K562 (cell line): ENCODE data around the gene TRIM38. TPM values are rescaled to one million over a fixed set of nuclear protein-coding genes. Genes with fewer than 3 reads are reported as not detected.

ENCODE experiments used
- AFF4 ChIP-seq: sonication (generic); formaldehyde crosslinking; IDR thresholded peaks from 2 replicates; pipeline ENCODE4 v1.8.0; 2023; ENCODE audit warnings: mild to moderate bottlenecking, missing genetic modification reagents
- CHD1 ChIP-seq: fragments of 200-600 bp; sonication (generic); IDR thresholded peaks from one replicate; pipeline ENCODE4 v1.6.1; 2012; ENCODE audit warnings: mild to moderate bottlenecking, moderate library complexity, low read length, inconsistent platforms
- DPF2 ChIP-seq: fragments of 450-650 bp; IDR thresholded peaks from 2 replicates; pipeline ENCODE4 v1.6.1; 2016
- ELF1 ChIP-seq: fragments of 200-800 bp; sonication (Bioruptor generic); IDR thresholded peaks from 2 replicates; pipeline ENCODE4 v1.6.1; 2016; ENCODE audit warnings: missing genetic modification characterization, missing compliant biosample characterization
- FOXP1 ChIP-seq: sonication (generic); formaldehyde crosslinking; IDR thresholded peaks from 2 replicates; pipeline ENCODE4 v1.8.0; 2022; ENCODE audit warnings: mild to moderate bottlenecking, missing genetic modification reagents
- GABPA ChIP-seq: fragments of 200-800 bp; sonication (Bioruptor generic); conservative IDR thresholded peaks from 2 replicates; pipeline ENCODE4 v1.6.1; 2016; ENCODE audit warnings: low read depth, missing genetic modification characterization, missing compliant biosample characterization
- HEY1 ChIP-seq: fragments of 250-450 bp; sonication (Bioruptor Pico); IDR thresholded peaks from 2 replicates; pipeline ENCODE4 v1.5.0; 2020; ENCODE audit warnings: mild to moderate bottlenecking, moderate library complexity, borderline replicate concordance
- SMAD3 ChIP-seq: fragments of 450-650 bp; formaldehyde crosslinking; conservative IDR thresholded peaks from 2 replicates; pipeline ENCODE4 v1.4.0; 2020; ENCODE audit warnings: mild to moderate bottlenecking
- SNIP1 ChIP-seq: fragments of 450-650 bp; IDR thresholded peaks from 2 replicates; pipeline ENCODE4 v1.7.1; 2017; ENCODE audit warnings: low read depth, mild to moderate bottlenecking
- ZNF3 ChIP-seq: fragments of 250-450 bp; sonication (Bioruptor Pico); IDR thresholded peaks from 2 replicates; pipeline ENCODE4 v1.5.0; 2021; ENCODE audit warnings: mild to moderate bottlenecking, moderate library complexity
- ZNF511 ChIP-seq: sonication (generic); formaldehyde crosslinking; IDR thresholded peaks from 2 replicates; pipeline ENCODE4 v1.8.0; 2022; ENCODE audit warnings: mild to moderate bottlenecking, missing genetic modification reagents
- ZNF696 ChIP-seq: fragments of 250-450 bp; sonication (Bioruptor Pico); conservative IDR thresholded peaks from 2 replicates; pipeline ENCODE4 v1.4.0; 2020; ENCODE audit warnings: mild to moderate bottlenecking, moderate library complexity
- polyA plus RNA-seq, 8 experiments: library from polyadenylated mRNA; depleted of rRNA in 4 of 8; stranded (reverse) in 5 of 8; unstranded in 3 of 8; fragments of >200 nt; fragmentation: Nextera tagmentation in 2 of 8; fragmentation: Illumina TruSeq in 1 of 8; extraction: Ambion mirVana in 2 of 8; extraction: Trizol in 1 of 8; gene quantifications; 2 replicates each; pipeline versions ENCODE4 v1.2.1 to v1.2.3, GENCODE V29; 2011 to 2014; ENCODE audit warnings: inconsistent platforms in 1 of 8, missing spikeins in 1 of 8
- total RNA-seq, 7 experiments: library from RNA; depleted of rRNA in 6 of 7; stranded (reverse); fragments of >200 nt in 6 of 7; fragmentation: Illumina TruSeq in 2 of 7; extraction: Trizol in 2 of 7; gene quantifications; 2 replicates each; pipeline versions ENCODE4 v1.2.1 to v1.2.3, GENCODE V29; 2011 to 2021; ENCODE audit warnings: low replicate concordance in 1 of 7

The TRIM38 gene
- total and polyA plus RNA-seq, 9 of the 15 experiments (the other 6 are each of a cell fraction or from before 2014, with no cell fraction given) = 1.7 to 6.7 (median 6.3) TPM

DNA sequence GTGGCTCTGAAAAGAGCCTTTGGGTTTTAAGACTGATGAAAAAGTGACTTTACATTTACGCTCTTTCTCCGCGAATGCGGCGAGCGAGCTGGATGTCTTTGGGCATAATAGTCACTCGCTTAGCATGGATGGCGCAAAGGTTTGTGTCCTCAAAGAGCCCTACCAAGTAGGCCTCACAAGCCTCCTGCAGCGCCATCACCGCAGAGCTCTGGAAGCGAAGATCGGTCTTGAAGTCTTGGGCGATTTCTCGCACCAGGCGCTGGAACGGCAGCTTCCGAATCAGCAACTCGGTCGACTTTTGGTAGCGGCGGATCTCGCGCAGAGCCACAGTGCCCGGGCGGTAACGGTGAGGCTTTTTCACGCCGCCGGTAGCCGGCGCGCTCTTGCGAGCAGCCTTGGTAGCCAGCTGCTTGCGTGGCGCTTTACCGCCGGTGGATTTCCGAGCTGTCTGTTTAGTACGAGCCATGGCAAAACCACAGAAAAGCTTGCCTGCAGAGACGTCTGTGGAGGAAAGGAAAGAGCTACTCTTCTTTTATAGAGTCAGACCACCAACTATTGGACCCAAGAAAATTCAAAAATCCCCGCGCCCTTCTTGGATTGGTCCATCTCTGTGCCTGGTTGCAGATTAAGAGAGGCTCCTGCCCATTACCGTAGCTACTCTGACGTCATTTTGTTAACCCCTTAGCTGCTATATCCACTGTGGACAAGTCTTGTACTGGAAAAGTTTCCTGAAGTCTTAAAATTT is 69.2 kb downstream of the TRIM38 start (continued):
- TF ChIP-seq AFF4 (CRISPR knock-in tag) (peak; percentile 100), FOXP1 (CRISPR knock-in tag) (peak; percentile 99; the same call in 1 of the 2 replicates), DPF2 (peak; percentile 66; the same call in 1 of the 2 replicates), HEY1 (CRISPR knock-in tag) (peak; percentile 75; the same call in 1 of the 2 replicates), CHD1 (peak; percentile 100), ZNF3 (CRISPR knock-in tag) (no peak), ZNF696 (CRISPR knock-in tag) (no peak; the same call in 1 of the 2 replicates), SNIP1 (0 out of 2 replicates have a peak, but pooled peaks have one; percentile 28), SMAD3 (CRISPR knock-in tag) (peak; percentile 85; the same call in 1 of the 2 replicates), ZNF511 (CRISPR knock-in tag) (peak; percentile 97), ELF1 (no peak), GABPA (0 out of 2 replicates have a peak, but pooled peaks have one; percentile 41)
